GM21390 (cell line): ENCODE data around the gene CLEC11A.

ENCODE experiments used
- ATAC-seq: cut with Tn5 transposase; IDR thresholded peaks from one replicate; pipeline ENCODE4 v1.9.1; 2021; ENCODE audit not compliant: unreplicated experiment

CLEC11A gene, protein sequence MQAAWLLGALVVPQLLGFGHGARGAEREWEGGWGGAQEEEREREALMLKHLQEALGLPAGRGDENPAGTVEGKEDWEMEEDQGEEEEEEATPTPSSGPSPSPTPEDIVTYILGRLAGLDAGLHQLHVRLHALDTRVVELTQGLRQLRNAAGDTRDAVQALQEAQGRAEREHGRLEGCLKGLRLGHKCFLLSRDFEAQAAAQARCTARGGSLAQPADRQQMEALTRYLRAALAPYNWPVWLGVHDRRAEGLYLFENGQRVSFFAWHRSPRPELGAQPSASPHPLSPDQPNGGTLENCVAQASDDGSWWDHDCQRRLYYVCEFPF

DNA sequence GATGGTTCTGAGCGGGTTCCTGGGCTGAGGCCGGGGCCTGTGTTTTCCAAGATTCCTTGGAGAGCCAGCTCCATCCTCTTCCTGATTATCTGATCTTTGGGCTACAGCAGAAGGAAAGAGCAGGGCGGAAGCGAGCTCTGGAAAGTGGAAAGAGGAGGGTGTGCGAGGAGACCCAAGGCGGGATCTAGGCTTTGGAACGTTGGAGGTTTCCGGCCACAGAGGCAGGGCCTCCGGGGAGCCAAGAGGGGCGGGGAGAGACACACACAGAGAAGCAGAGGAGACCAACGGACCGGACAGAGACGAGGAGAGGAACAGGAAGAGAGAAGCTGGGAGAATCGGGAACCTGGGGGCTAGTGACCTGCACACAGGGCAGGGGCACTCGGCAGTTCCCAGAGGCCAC lies at the start of gene CLEC11A:
CLEC11A (plus strand) TSS at position 296 of the 400 bp plus-strand sequence. CDS start 162 bp downstream, outside the sequence.
- ATAC-seq = no peak

DNA sequence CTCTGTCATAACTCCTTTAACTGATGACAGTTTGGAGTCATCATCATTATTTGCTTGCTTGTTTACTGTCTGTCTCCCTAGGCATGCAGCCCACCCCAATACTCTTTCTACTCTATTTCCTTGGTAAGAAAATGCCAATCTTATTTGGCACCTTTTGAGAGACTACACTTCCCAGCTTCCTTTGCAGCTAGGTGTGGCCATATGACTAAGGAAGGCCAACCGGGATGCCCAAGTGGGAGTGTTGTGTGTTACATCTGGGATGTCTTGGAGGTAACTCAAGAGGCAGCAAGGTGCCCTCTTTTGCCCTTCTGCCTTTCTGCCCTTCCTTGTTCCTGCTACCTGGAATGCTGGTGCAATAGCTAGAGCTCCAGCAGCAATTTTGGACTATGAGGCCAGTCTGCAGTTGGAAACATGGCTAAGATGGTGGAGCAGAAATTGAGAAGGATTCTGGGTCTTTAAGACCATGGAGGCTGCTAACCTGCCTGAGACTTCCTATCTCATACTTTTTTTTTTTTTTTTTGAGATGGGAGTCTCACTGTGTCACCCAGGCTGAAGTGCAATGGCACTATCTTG lies 46.5 kb upstream of the CLEC11A start:
- no peak for ATAC-seq

DNA sequence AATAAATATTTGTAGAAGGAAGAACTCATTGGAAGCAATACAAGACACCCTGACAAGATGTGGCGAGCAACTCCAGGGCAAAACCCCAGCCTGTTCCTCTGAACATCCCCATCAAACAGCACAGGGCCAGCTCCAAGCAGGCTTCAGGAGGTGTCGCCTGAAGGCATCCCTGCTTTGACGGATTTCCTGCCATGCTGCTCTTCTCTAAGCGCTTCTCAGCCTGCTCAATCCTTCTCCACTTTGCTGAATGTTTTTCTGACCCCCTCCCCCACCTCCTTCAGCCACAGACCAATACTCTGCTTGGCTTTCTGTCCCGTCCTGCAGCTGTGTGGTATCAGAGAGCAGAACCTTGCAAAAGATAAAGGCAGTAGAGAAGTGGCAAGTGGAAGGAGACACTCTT lies 45.5 kb upstream of the CLEC11A start:
- ATAC-seq = no peak

DNA sequence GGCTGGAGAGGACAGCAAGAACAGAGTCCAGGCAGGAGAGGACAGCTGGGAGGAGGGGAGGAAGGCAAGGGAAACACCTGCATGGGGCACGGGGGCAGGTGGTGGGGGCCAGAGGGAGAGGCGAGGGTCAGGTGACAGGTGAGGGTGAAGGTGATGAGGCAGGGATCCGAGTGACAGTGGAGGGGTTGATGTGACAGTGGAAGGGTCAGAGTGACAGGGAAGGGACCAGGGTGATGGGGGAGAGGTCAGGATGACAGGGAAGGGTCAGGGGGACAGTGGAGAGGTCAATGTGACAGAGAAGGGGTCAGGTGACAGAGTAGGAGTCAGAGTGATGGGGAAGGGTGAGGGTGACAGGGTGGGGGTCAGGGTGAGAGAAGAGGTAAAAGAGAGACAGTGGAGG lies 44.8 kb upstream of the CLEC11A start:
- no peak for ATAC-seq

DNA sequence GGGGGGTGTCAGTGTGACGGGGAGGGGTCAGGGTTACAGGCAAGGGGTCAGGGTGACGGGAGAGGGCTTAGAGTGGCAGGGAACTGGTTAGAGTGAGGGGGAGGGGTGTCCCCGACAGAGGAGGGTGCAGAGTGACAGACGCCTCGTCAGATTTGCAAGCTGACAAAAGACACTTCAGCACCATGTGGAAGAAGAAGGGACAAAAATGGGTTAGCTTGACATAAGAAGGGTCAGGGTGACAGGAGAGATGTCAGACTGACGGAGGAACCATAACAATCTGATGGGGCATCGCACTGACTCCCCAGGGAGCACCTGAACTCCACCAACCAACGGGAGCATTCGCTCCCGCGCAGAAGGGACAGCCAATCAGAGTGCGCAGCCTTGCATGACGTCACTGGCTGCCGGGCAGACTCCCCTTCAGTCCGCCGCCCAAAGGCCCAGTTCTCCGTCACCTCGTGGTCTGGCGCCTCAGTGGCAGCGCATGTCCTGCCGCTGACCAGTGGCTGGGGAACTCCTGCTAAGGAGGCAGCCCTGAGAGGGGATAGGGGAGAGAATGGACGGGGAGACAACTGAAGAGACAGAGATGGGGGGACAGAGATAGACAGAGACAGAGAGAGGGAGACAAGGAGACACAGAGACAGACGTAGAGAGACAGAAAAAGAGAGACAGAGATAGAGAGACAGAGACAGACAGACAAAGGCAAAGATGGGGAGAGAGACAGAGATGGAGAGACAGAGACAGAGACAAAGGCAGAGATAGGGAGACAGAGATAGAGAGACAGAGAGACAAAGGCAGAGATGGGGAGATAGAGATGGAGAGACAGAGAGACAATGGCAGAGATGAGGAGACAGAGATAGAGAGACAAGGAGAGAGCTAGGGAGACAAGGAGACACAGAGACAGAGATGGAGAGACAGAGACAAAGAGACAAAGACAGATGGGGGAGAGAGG lies 43.7 kb upstream of the CLEC11A start:
- ATAC-seq = peak; percentile 67

DNA sequence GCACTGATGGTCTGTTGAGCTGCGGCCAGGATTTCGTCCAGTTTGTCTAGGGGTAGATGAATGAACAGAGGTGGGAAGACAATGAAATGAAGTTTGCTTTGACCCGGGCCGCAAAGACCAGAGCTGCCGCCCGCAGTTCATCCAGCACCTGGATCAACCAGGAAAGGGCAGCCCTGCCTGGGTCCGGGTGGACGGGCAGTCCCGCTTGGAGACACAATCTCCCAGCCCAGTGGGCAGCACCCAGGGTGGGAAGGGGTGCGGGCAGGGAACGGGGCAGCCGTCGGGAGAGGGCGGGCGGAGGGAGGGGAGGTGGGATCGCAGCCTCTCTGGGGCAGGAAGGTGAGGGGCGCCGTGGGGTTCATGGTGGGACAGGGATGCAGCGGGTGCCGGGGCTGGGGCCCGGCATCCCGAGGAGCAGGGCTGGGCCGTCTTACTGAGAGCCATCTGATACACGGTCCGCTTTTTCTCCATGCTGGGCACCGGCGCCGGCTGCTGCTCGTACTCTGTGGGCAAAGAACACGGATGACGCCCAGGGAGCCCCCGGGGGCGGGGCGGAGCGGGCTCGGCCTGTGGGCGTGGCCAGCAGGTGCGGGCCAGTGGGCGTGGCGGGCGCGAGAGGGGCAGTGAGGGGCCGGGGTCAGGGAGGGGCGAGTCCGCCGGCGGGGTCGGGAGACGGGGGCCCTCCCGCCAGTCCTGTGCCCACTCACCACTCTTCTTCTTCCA lies 36.7 kb upstream of the CLEC11A start:
- no peak for ATAC-seq

DNA sequence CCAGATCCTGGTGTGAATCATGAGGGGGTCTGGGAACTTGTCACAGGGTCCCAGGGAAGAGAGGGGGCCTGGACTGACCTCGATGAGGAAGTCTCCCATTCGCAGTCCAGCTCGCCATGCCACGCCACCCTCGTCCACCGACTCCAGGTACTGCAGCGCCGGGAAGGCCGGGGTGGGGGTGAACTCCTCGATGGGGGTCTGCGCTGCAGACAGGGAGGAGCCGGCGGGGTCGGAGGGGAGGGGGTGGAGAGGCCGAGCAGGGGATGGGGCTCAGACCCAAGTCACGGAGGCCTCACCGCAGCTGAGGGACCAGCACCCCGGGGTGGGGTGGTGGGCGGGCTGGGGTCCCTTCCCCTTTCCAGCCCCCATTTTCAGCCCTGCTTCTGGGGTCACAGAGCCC lies 34.4 kb upstream of the CLEC11A start:
- no peak for ATAC-seq

DNA sequence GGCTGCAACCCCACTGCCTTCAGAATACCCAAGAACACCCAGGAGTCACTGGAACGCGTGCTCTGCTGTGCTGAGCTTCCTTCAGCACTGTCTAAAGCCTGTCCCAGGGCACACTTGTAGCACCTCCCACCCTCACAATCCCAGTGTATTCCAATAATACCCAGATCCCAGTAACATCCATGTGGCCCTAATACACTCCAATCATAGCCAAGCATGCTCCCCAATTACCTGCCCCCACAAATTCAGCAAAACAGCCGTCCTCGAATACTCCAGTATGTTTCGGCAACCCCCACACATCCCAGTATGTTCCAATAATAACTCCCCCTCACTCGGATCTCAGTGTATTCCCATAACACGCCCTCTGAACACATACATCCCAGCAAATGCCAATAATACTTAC lies 32.7 kb upstream of the CLEC11A start:
- no peak for ATAC-seq

DNA sequence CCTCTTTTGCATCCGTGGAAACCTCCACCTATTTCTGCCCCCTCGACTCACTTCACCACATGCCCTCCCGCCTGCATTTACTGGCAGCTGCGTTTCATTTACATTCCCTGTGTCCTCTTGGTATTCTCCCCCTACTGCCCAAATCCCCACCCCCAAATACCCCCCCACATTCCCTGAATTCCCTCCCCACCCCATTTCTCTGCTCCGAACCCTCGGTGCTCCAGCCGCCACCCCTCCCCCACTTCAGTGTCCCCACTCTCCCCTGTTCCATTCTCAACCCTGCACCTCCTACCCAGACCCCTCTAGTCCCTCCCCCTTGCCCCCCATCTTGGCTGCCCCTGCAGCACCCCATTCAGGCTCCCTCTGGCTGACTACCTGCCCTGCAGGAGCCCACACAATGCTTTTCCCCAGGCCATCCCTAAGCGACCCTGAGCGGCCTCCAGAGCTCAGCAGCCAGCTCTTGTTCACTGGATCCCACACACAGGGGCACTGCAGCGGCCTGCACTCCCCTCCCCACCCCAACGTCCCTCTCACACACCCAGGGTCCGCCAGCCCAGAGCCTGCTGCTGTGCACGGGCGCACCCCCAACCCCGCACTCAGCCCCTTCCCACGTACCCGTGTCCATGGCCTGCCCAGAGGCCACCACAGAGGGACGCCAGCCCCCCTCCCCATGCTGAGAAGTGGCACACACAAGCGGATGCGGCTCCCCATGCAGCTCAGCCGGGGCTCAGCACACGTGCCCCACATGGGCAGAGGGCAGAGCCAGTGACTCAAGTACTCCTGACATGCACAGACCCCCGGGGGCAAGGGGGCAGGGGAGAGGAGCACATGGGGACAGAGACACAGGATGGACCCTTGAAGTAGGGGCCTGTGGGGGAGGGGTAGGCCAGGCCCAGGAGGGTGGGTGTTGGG lies 29.8 kb upstream of the CLEC11A start:
- ATAC-seq = no peak

DNA sequence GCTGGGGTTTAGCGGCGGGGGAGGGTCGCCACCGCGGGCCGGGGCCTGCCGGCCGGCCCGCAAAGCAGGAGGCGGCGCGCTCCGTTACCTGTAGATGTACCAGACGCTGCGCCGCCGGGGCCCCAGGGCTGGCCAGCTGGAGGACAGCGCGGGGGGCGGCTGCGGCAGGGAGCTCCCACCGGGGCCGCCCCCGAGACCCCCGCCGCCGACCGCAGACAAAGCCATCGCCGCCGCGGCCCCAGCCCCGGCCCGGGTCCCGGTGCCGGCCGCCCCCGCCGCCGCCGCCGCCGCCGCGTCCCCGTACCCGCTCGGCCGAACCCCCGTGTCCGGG lies 28.4 kb upstream of the CLEC11A start:
- no peak for ATAC-seq

DNA sequence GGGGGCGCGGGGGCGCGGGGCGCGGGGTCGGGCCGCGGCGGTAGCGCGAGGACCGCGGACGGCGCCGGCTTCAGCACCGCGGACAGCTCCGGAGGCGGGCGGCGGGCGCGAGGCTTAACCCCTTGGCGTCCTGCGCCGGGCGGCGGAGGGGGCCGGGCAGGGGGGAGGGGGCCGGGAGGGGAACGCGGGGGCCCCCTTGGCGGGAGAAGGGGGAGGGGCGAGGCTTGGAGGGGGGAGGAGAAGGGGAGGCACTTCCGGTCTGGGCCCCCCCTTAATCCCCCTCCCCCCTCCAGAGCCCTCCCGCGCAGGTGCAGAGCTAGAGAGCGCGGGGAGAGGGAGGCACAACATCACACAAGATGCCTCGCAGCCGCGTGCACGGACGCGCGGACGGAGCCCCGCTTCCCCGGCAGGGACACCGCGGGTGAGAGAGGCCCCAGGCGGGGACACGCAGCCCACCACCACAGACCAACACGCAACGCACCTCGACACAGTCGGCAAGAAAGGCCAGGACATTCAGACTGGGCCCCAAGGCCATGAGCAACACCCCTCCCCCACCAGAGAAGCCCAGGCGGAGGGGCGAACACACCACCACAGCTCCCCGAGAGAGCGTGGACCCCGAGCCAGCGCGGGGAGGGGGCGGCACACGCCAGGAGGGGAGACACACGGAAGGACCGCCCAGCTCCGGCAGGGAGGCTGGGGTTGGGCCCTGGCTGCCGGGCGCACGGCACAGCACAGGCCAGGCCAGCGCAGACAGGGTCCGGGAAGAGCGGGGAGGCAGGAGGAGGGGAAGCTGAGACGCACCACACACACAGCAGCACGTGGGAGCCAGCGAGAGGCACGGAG lies 27.7 kb upstream of the CLEC11A start:
- no peak for ATAC-seq

DNA sequence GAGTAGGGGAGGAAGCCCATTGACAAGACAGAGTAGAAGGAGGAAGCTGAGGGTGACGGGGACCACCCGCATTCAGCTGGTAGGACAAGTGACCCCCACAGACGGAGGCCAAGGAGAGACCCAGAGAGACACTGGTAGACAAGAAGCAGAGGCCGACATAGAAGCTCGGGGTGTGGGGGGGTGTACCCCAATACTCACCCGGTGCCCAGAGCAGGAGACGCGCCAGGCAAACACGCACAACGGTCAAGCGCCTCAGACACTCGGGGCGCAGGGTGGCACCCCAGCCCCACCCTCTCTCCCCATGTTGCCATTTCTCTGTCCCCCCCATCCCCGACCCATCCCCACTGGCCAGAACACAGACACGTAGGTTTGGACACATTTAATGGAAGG lies 27.1 kb upstream of the CLEC11A start:
- ATAC-seq = no peak

DNA sequence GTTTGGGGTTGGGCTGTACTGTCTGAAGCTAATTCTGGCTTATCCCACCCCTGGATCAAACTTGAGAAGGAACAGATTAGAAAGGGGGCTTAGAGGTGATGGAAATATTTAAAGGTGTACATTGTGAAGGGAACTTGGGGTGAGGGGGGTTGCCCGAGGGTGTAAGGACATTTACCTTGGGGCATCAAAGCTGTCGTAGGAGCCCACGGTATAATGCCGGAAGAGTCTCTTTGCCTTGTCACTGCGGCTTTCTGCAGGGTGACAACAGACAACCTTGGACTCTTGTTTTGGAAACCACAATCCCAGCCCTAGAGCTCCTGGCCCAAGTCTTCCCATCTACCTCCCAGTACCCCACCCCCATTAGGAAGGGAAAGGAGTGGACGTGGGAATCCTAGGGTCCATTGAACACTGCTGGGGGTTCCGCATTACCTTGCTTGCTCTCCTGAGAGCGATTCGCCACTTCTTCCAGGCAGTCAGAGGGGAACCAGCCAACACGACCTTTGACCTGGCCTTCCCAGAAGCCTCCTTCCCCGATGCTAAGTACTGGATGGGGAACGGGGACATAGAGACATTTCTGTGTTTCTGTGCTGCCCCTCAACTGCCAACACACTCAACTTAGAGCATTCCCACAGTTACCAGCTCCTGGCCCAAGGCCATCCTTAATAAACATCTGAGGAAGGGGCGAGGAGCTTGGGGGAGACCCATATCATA lies 25.6 kb upstream of the CLEC11A start:
- no peak for ATAC-seq

DNA sequence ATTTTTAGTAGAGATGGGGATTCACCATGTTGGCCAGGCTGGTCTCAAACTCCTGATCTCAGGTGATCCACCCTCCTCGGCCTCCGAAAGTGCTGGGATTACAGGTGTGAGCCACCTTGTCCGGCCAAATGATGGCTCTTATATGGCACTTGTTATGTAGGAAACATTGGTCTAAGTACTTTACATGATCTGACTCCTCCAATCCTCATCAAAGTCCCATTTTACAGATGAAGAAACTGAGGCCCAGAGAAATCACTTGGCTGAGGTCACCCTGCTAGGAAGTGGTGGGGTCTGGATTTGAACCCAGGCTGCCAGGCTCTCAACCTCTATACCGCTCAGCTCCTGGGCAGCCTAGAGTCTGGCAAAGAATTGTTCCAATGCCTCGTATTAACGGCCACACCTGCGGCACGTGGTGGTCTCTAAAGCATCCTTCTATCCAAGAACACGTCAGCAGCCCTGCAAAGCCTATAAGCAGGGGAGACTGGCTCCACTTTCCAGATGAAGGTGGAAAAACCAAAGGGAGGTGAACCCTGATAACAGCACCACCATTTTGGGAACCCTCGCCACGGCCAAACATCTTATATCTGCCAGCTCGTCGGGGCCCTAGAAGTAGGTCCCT lies 21.7 kb upstream of the CLEC11A start:
- ATAC-seq = no peak

DNA sequence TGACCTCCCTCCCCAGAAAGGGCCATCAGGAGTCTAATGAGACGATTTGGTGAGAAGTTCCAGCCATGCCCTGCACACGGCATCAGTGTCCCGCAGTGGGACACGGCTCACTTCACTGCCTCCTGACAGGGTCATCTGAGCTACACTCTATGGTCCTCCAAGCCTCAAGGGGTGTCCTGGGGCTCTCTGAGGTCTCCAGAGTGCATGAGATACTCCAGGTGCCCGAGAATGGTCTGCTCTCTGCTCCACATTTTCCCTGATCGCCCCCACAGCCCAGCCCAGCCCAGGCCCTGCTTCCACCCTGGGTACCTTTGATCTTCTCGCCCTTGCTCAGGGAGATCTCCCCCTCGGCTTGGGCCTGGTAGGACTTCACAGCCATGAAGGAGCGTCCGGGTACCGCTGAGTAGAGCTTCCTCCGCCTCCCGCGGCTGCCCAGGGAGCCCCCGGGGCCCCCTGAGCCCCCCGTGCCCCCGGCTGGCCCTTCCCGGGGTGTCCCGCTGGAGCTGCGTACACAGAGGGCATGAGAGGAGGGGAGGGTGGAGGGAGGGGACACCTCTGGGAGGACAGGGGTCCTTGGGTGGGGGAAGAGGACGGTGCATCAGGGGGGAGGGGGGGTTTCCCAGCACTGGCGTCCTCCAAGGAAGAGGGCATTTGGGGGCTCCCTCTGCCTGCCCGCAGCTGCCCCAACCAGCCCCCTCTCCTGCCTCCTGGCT lies 20.9 kb upstream of the CLEC11A start:
- ATAC-seq = no peak

DNA sequence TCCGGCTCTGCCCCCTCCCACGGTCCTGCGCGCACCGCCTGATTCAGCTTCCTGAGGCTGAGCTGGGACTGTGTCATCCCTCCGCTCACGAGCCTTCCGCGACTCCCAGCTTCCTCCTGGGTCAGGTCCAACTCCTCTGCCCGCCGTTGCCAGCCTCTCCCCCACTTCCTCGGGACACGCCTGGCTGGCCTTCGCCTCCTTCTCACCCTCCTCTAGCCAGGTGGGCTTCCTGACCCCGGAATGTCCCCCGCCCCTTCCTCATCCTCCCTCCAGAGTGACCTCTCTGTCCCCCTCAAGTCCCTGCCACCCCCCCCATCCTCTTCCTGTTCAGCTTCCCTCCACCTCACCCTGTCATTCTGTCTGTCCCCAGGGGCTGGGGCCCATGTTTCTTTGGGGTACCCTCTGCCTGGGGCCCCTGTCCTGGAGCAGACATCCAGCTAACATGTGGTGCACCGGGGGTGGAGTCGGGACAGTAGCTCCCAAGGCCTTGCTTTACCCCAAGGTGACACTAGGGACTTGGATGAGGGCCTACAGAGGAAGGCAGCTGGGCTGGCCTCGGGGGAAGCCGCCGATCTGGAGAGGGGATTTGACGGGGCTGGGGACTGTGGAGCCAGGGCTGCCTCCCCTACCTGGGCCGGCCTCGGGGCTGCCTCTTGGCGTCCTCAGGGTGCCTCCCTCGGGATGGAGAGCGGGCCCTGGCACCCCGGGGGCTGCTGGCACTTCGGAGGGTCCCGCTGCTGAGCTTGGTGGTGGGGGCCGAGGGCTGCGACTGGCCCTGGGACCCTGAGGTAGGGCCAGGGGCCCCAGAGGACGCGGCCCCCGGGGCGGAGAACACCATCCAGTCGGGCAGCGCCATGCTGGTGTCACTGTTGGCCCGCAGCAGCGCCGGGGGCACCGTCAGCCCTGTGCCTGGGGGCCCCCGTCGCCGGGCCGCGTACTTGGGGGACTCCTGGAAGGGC lies 20.0 kb upstream of the CLEC11A start:
- no peak for ATAC-seq
